ENCODE results near the gene ARGLU1. TPM values are rescaled to one million over a fixed set of nuclear protein-coding genes. Genes with fewer than 3 reads are reported as not detected.

Gene ARGLU1
- total and polyA plus RNA-seq, 8 donors = 16.6 to 321 (median 108) TPM

- peak overlapping the region; percentile 66 to 94 (median 72) for H3K4me3 ChIP-seq
- peak in 1 of 2 donors; percentile 57 for DNase-seq
- H3K9me3 ChIP-seq = no peaks in the 10 kb centered on the region
- H3K4me1 ChIP-seq = peaks cover 19 to 82% (median 60%) of the 10 kb centered on the region in 4 donors
- H3K36me3 ChIP-seq = no peaks in the 10 kb centered on the region
- 20 to 31% (median 24%) methylated on average over 18 of the region's 18 CpGs for whole genome bisulfite sequencing, 5 donors
- intact Hi-C loops (cut with DNase I; ENCODE audit: low total_unique reads) = no loop called here
- H3K27me3 ChIP-seq = peaks cover 0 to 14% (median 10%) of the 10 kb centered on the region in 3 donors
- TF ChIP-seq POLR2AphosphoS5 (IDR thresholded peaks at IDR 0.05) (no peak), POLR2A (IDR thresholded peaks at IDR 0.05) (no peak), CTCF (IDR thresholded peaks at IDR 0.05) (no peak), EP300 (IDR thresholded peaks at IDR 0.05) (no peak)
- peak overlapping the region in 4 of 5 donors; percentile 51 to 88 (median 88) for H3K27ac ChIP-seq
These were observed 35.6 kb downstream of the ARGLU1 start for GRCh38 chr13:106532111-106532929.

- H3K27me3 ChIP-seq = peaks cover 0 to 14% (median 10%) of the 10 kb centered on the region in 3 donors
- WGBS, 5 donors = 40 to 61% (median 46%) methylated on average over 8 of the region's 8 CpGs
- intact Hi-C loops (cut with DNase I; ENCODE audit: low total_unique reads) = no loop called here
- peaks cover 19 to 82% (median 54%) of the 10 kb centered on the region in 4 donors for H3K4me1 ChIP-seq
- DNase-seq = no peak
- no peaks in the 10 kb centered on the region for H3K9me3 ChIP-seq
- TF ChIP-seq POLR2AphosphoS5 (IDR thresholded peaks at IDR 0.05) = no peak
- TF ChIP-seq POLR2A (IDR thresholded peaks at IDR 0.05) = no peak
- no peak for TF ChIP-seq CTCF (IDR thresholded peaks at IDR 0.05)
- TF ChIP-seq EP300 (IDR thresholded peaks at IDR 0.05) = no peak
- H3K4me3 ChIP-seq = peak overlapping the region in 3 of 4 donors; percentile 3 to 94 (median 66)
- no peaks in the 10 kb centered on the region for H3K36me3 ChIP-seq
- H3K27ac ChIP-seq = peak overlapping the region; percentile 4 to 88 (median 52)
These were observed 36.9 kb downstream of the ARGLU1 start for GRCh38 chr13:106530980-106531481.

- H3K27ac ChIP-seq = peak overlapping the region in 4 of 5 donors; percentile 4 to 88 (median 32)
- TF ChIP-seq POLR2A (IDR thresholded peaks at IDR 0.05) (no peak), POLR2AphosphoS5 (IDR thresholded peaks at IDR 0.05) (peak; percentile 17 to 40 (median 25)), CTCF (IDR thresholded peaks at IDR 0.05) (no peak), EP300 (IDR thresholded peaks at IDR 0.05) (no peak)
- H3K27me3 ChIP-seq = peaks cover 0 to 14% (median 10%) of the 10 kb centered on the region in 3 donors
- peak in 1 of 2 donors; percentile 81 for DNase-seq
- peak overlapping the region in 3 of 4 donors; percentile 3 to 94 (median 66) for H3K4me3 ChIP-seq
- WGBS, 5 donors = 39 to 55% (median 53%) methylated on average over 11 of the region's 11 CpGs
- H3K4me1 ChIP-seq = peaks cover 19 to 84% (median 50%) of the 10 kb centered on the region in 4 donors
- H3K9me3 ChIP-seq = no peaks in the 10 kb centered on the region
- intact Hi-C loops (cut with DNase I; ENCODE audit: low total_unique reads) = no loop called here
- H3K36me3 ChIP-seq = no peaks in the 10 kb centered on the region
These were observed 37.6 kb downstream of the ARGLU1 start for GRCh38 chr13:106530171-106530851.

Data from stomach (tissue), 9 donors.